Calu3 (cell line): ENCODE results near the gene DNAJC17. TPM values are rescaled to one million over a fixed set of nuclear protein-coding genes. Genes with fewer than 3 reads are reported as not detected.

Experiments
- BruUV-seq: library from RNA; stranded (reverse); fragments of 400-500 nt; replicated peaks from 2 replicates; lab custom pipeline; 2021; lab: Mats Ljungman, UMichigan
- CTCF ChIA-PET: fragments of 300-600 bp; sonication (Branson Sonifier 250); formaldehyde crosslinking; loops from one replicate; lab custom pipeline; 2022; ENCODE audit warnings: antibody characterized with exemption; lab: Charles Lee
- DNase-seq: peaks from one replicate; pipeline ENCODE4 v3.0.0; 2022
- H3K27ac Mint-ChIP-seq: one replicate; pipeline ENCODE4 v1.8.0; 2022; ENCODE audit warnings: mixed read lengths; ENCODE audit not compliant: unreplicated experiment
- H3K27me3 Mint-ChIP-seq: one replicate; pipeline ENCODE4 v1.8.0; 2022; ENCODE audit warnings: mixed read lengths; ENCODE audit not compliant: unreplicated experiment
- H3K36me3 Mint-ChIP-seq: one replicate; pipeline ENCODE4 v1.8.0; 2022; ENCODE audit warnings: mild to moderate bottlenecking, moderate library complexity, mixed read lengths; ENCODE audit not compliant: insufficient read depth, unreplicated experiment
- H3K4me1 Mint-ChIP-seq: one replicate; pipeline ENCODE4 v1.8.0; 2022; ENCODE audit warnings: mild to moderate bottlenecking, low read depth, mixed read lengths; ENCODE audit not compliant: unreplicated experiment
- H3K4me3 Mint-ChIP-seq: one replicate; pipeline ENCODE4 v1.8.0; 2022; ENCODE audit warnings: mild to moderate bottlenecking, low read depth, moderate library complexity, mixed read lengths; ENCODE audit not compliant: unreplicated experiment
- H3K9me3 Mint-ChIP-seq: one replicate; pipeline ENCODE4 v1.8.0; 2022; ENCODE audit warnings: low read depth, mixed read lengths; ENCODE audit not compliant: unreplicated experiment
- CTCF ChIP-seq: fragments of 200-600 bp; IDR thresholded peaks from one replicate; pipeline ENCODE4 v1.8.0; 2022; ENCODE audit warnings: antibody characterized with exemption; ENCODE audit not compliant: unreplicated experiment
- intact Hi-C: fragments of 100-400 bp; cut with micrococcal nuclease; formaldehyde crosslinking; loops from one replicate; pipeline ENCODE4 v1.10.0; 2022; ENCODE audit not compliant: unreplicated experiment
- total RNA-seq: library from RNA; stranded (reverse); gene quantifications from 2 replicates; pipeline ENCODE4 v1.2.3, GENCODE V29; 2022

Gene DNAJC17
- total RNA-seq, 1 experiment from 2014 or later, result 17.4 TPM

DNA sequence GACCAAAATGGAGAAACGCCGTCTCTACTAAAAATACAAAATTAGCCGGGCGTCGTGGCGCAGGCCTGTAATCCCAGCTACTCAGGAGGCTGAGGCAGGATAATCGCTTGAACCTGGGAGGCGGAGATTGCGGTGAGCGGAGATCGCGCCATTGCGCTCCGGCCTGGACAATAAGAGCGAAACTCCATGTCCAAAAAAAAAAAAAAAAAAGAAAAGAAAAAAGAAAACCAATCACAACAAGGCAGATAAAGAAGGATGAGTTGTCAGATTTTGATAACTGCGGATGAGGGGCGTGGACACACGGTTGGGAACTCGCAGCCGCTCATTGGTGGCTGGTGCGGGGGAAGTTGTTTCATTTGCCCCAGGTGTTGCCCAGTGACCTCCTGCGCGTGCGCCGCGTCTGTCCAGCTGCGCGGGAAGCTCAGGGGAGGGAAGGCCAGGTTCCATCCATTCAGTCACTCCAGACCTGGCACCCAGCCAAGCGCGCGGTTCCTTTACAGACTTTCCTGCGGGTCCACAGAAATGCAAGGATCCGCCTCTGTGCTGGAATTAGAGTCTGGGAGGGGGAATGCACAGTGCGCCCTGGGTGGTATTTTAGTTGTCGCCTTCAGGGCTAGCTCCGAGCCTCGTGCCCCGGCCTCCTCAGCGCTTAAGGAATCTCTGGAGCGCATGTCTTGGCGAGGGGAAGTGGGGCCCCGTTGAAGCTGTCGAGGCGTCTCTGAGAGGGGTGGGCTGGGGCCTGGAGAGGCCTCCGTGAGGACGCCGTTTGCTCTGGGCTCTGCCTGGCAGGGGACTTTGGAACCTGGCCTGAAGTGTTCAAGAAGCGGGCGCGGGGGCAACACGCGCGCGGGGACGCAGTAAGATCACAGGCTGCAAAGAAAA lies 44.1 kb downstream of the DNAJC17 start:
- peak overlapping the region; percentile 60 for H3K4me3 Mint-ChIP-seq
- no peak overlapping the region for H3K27ac Mint-ChIP-seq
- no TSS peak for BruUV-seq
- DNase-seq, result peak; percentile 33
- H3K36me3 Mint-ChIP-seq, result peaks cover 12% of the 10 kb centered on the region
- H3K9me3 Mint-ChIP-seq, result no peaks in the 10 kb centered on the region
- CTCF ChIA-PET, result no interaction called here
- intact Hi-C loops, result no loop called here
- H3K4me1 Mint-ChIP-seq, result no peaks in the 10 kb centered on the region
- H3K27me3 Mint-ChIP-seq, result no peaks in the 10 kb centered on the region
- TF ChIP-seq CTCF, result no peak

DNA sequence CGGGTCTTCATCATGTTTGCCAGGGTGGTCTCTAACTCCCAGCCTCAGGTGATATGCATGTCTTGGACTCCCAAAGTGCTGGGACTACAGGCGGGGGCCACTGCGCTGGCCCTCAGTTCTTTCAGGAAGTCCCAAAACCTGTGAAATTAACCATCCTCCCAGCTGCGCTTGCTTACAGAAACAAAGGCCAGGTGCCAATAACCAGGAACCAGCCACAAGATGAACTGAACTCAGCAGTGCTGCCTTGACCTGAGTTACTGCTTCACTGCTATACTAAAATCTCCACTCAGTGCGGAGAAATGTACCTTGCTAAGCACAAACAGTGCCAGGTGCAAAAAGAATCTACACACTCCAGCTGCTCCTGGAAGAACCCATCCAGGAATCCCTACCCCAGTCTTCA lies 47.3 kb downstream of the DNAJC17 start:
- no peak overlapping the region for H3K4me3 Mint-ChIP-seq
- H3K4me1 Mint-ChIP-seq, result no peaks in the 10 kb centered on the region
- H3K36me3 Mint-ChIP-seq, result peaks cover 21% of the 10 kb centered on the region
- no peak for DNase-seq
- CTCF ChIA-PET, result no interaction called here
- no peaks in the 10 kb centered on the region for H3K9me3 Mint-ChIP-seq
- H3K27ac Mint-ChIP-seq, result no peak overlapping the region
- TF ChIP-seq CTCF, result no peak
- intact Hi-C loops, result no loop called here
- no peaks in the 10 kb centered on the region for H3K27me3 Mint-ChIP-seq
- no TSS peak for BruUV-seq

DNA sequence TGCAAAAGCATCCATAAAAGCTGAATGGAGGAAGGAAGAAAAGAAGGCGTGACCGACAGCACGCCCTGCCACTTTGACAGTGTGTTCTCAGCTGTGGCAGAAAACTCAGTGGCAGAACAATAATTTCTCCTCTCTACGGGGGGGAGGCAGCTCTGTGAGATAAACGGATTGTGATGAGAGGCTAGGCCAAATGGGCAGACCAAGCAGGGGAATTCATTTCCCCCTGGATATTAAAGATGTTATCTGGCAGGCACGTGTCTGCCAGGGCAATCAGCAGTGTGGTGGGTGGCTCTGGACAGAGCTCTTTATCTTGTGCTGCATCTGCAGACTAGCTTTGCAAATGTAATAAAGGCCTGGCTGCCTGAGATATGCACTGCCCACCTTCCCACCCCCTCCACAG lies 50.3 kb downstream of the DNAJC17 start:
- H3K27me3 Mint-ChIP-seq, result no peaks in the 10 kb centered on the region
- no peak overlapping the region for H3K27ac Mint-ChIP-seq
- no peak overlapping the region for H3K4me3 Mint-ChIP-seq
- BruUV-seq, result no TSS peak
- CTCF ChIA-PET, result interaction anchor here (0.6 kb wide), 1 partner anchor 8 kb away, joined by 3 read pairs; no protein-coding TSS in a partner anchor
- no peak for DNase-seq
- H3K9me3 Mint-ChIP-seq, result no peaks in the 10 kb centered on the region
- no peak for TF ChIP-seq CTCF
- H3K36me3 Mint-ChIP-seq, result peaks cover 17% of the 10 kb centered on the region
- no peaks in the 10 kb centered on the region for H3K4me1 Mint-ChIP-seq
- intact Hi-C loops, result no loop called here

GRCh38 chr15:40755812-40756208 lies 51.5 kb downstream of the DNAJC17 start:
- DNase-seq, result no peak
- BruUV-seq, result no TSS peak
- H3K27me3 Mint-ChIP-seq, result no peaks in the 10 kb centered on the region
- TF ChIP-seq CTCF, result no peak
- peak overlapping the region; percentile 53 for H3K27ac Mint-ChIP-seq
- intact Hi-C loops, result no loop called here
- H3K4me3 Mint-ChIP-seq, result peak overlapping the region; percentile 93
- H3K9me3 Mint-ChIP-seq, result no peaks in the 10 kb centered on the region
- CTCF ChIA-PET, result no interaction called here
- peaks cover 24% of the 10 kb centered on the region for H3K36me3 Mint-ChIP-seq
- H3K4me1 Mint-ChIP-seq, result no peaks in the 10 kb centered on the region
